Chondrocyte (in vitro differentiated cells): Measurements from ENCODE around the gene GRAP2. TPM values are rescaled to one million over a fixed set of nuclear protein-coding genes. Genes with fewer than 3 reads are reported as not detected.

Experiments
- DNase-seq: peaks from one replicate; pipeline ENCODE4 v3.0.0; 2021; ENCODE audit warnings: mixed read lengths, low spot score
- H3K27ac Mint-ChIP-seq: one replicate; pipeline ENCODE4 v1.8.0; 2021; ENCODE audit warnings: mild to moderate bottlenecking, moderate library complexity, mixed read lengths; ENCODE audit not compliant: unreplicated experiment
- H3K27me3 Mint-ChIP-seq: 2 replicates; pipeline ENCODE4 v1.8.0; 2021; ENCODE audit warnings: low read depth, mixed read lengths
- H3K36me3 Mint-ChIP-seq: 2 replicates; pipeline ENCODE4 v1.8.0; 2021; ENCODE audit warnings: low read depth, mixed read lengths
- H3K4me1 Mint-ChIP-seq: 2 replicates; pipeline ENCODE4 v1.8.0; 2021; ENCODE audit warnings: low read depth, mild to moderate bottlenecking, mixed read lengths
- H3K4me3 Mint-ChIP-seq: one replicate; pipeline ENCODE4 v1.8.0; 2021; ENCODE audit warnings: mild to moderate bottlenecking, moderate library complexity, mixed read lengths; ENCODE audit not compliant: unreplicated experiment
- H3K9me3 Mint-ChIP-seq: 2 replicates; pipeline ENCODE4 v1.8.0; 2021; ENCODE audit warnings: low read depth, mixed read lengths
- total RNA-seq: library from RNA; stranded (reverse); gene quantifications from 3 replicates; pipeline ENCODE4 v1.2.1, GENCODE V29; 2021
- TF ChIP-seq, protein P1 (sequence below): fragments of 200-600 bp; sonication (generic); IDR thresholded peaks from 2 replicates; pipeline ENCODE4 v1.5.0; 2021; ENCODE audit warnings: antibody characterized with exemption, mild to moderate bottlenecking, moderate library complexity

Gene GRAP2
- total RNA-seq, 1 donor from 2014 or later, result not detected

DNA sequence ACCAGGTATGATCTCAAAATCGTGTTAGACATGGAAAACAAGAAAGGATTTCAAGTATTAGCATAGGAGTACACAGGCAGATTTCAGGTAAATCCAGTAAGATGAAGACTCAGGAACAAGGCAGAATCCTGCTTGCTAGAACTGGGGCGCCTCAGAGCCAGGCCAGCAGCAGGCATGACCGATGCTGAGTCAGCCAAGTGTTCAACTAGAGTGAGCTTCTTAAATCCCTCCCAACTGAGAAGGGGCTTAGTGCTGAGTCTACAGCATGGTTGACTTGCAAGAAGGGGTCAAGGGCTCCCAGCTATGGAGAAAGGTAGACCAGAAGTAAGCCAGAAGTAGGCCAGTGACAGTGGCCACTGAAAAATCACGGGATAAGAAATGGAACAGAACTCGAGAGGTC, 12.4 kb downstream of the GRAP2 start:
- Mint-ChIP-seq H3K9me3 (no peaks in the 10 kb centered on the region), H3K27ac (no peak overlapping the region), H3K4me1 (peaks cover 4% of the 10 kb centered on the region), H3K27me3 (peaks cover 23% of the 10 kb centered on the region), H3K4me3 (no peak overlapping the region), H3K36me3 (no peaks in the 10 kb centered on the region)
- no peak for DNase-seq
- TF ChIP-seq, protein P1, sequence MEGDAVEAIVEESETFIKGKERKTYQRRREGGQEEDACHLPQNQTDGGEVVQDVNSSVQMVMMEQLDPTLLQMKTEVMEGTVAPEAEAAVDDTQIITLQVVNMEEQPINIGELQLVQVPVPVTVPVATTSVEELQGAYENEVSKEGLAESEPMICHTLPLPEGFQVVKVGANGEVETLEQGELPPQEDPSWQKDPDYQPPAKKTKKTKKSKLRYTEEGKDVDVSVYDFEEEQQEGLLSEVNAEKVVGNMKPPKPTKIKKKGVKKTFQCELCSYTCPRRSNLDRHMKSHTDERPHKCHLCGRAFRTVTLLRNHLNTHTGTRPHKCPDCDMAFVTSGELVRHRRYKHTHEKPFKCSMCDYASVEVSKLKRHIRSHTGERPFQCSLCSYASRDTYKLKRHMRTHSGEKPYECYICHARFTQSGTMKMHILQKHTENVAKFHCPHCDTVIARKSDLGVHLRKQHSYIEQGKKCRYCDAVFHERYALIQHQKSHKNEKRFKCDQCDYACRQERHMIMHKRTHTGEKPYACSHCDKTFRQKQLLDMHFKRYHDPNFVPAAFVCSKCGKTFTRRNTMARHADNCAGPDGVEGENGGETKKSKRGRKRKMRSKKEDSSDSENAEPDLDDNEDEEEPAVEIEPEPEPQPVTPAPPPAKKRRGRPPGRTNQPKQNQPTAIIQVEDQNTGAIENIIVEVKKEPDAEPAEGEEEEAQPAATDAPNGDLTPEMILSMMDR, result no peak

DNA sequence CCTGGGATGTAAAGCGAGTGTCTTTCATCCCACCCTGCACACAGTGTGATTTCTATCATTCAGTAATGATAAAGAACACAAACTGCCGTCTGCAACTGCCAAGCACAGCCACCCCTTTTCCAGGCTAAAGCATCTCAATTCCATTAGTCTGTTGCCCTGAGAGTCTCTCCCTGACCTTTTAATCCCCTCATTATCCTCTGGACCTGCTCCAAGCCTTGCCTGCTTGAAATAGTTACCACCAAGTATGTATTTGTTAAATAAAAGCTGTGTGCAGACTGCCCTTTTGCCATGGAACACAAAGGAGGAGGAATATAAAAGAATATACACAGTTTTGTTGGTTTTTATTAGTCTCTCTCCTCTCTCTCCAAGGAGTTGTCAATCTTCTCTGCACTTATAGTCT, 13.0 kb downstream of the GRAP2 start:
- TF ChIP-seq, protein P1, result no peak
- Mint-ChIP-seq H3K9me3 (no peaks in the 10 kb centered on the region), H3K4me3 (no peak overlapping the region), H3K27me3 (peaks cover 19% of the 10 kb centered on the region), H3K27ac (no peak overlapping the region), H3K36me3 (no peaks in the 10 kb centered on the region), H3K4me1 (peaks cover 4% of the 10 kb centered on the region)
- no peak for DNase-seq

DNA sequence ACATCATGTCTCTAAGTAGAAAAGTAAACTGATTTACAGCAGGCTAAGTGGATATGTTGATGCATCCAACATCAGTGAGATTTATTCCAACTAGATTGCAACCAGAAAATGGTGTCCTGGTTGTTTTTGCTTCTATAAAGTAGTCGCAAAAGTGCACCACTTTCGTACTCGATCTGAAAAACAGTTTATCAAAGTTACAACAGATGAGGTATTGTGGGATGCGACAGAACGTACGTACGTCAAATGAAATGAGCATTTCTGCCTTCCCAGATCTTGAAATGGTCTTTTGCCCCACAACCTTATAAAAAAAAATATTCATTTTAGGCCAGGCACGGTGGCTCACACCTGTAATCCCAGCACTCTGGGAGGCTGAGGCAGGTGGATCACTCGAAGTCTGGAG, 13.7 kb downstream of the GRAP2 start:
- Mint-ChIP-seq H3K36me3 (no peaks in the 10 kb centered on the region), H3K4me3 (no peak overlapping the region), H3K27ac (no peak overlapping the region), H3K27me3 (peaks cover 18% of the 10 kb centered on the region), H3K4me1 (peaks cover 4% of the 10 kb centered on the region), H3K9me3 (no peaks in the 10 kb centered on the region)
- TF ChIP-seq, protein P1, result no peak
- DNase-seq, result no peak

DNA sequence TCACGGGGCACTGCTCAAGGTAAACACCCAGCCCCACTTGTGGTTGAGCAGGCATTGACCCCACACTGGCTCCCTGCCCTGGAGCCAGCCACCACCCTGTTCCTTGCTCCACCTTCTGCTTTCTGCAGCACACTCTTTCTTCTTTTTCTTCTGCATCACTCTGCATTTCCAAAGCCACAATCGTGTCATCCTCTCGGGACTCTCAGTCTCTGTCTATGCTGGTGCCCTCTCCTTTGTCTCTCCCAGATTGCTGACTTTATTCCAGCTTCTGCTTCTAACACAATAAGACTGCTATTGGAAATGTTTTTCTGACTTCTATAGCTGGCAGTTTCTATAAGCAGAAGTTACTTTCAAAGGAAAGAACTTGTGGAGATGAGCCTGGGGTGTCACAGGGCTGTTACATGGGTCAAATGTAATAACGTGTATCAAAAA, 14.4 kb downstream of the GRAP2 start:
- TF ChIP-seq, protein P1, result no peak
- Mint-ChIP-seq H3K36me3 (no peaks in the 10 kb centered on the region), H3K4me1 (peaks cover 4% of the 10 kb centered on the region), H3K9me3 (no peaks in the 10 kb centered on the region), H3K27ac (no peak overlapping the region), H3K4me3 (no peak overlapping the region), H3K27me3 (peaks cover 21% of the 10 kb centered on the region)
- no peak for DNase-seq

DNA sequence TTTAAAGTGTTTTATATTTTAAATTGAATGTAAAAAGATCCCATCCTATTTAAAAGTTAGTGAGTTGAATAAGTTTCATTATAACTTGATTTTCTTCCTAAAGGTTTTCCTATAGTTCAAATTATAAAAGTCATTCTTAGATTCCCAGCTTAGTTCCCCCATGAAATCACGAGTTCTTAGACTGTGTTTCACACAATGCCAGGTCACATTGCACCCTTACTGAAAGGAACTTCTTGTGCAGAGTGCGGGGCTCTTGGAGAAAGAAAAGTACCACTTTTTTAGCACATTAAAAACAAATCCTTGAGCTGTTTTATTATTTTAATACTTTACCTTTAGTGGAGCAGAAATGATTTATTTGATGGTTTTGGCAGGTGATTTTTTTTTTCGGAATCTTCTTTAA, 15.6 kb downstream of the GRAP2 start:
- no peak for DNase-seq
- Mint-ChIP-seq H3K27me3 (peaks cover 25% of the 10 kb centered on the region), H3K27ac (no peak overlapping the region), H3K9me3 (no peaks in the 10 kb centered on the region), H3K4me3 (no peak overlapping the region), H3K4me1 (peaks cover 4% of the 10 kb centered on the region), H3K36me3 (no peaks in the 10 kb centered on the region)
- TF ChIP-seq, protein P1, result no peak
